GM08714 (cell line): ENCODE measurements around the gene RNF167.

ENCODE experiments used
- H3K4me3 ChIP-seq: fragments of 200-500 bp; sonication (Bioruptor generic); 2 replicates; pipeline ENCODE4 v1.5.1; 2014; ENCODE audit warnings: mild to moderate bottlenecking, low read length, inconsistent platforms
- ZNF274 ChIP-seq: IDR thresholded peaks from 2 replicates; pipeline ENCODE4 v1.6.1; 2012; ENCODE audit warnings: mild to moderate bottlenecking, low read depth, low read length

The RNF167 gene

DNA sequence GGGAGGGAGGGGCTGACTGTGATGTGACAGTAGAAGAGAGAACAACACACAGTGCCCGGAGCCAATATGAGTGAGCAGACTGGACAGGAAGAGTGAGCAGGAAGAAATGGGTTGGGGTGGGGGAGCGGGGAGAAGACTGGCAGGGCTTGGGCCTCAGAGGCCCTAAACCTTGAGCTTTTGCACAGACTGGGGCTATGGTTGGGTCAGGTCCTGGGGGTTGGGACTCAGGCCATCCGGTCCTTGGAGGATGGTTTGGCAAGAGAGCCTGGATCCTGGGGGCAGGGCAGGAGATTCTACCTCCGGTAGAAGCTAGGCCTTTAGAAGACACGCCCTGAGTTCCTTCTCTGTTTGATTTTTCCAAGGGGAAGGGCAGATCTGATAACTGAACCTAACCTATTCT lies 46.3 kb downstream of the RNF167 start:
- no peak for TF ChIP-seq ZNF274
- H3K4me3 ChIP-seq, result peak overlapping the region; percentile 75; the same call in 1 of the 2 replicates

DNA sequence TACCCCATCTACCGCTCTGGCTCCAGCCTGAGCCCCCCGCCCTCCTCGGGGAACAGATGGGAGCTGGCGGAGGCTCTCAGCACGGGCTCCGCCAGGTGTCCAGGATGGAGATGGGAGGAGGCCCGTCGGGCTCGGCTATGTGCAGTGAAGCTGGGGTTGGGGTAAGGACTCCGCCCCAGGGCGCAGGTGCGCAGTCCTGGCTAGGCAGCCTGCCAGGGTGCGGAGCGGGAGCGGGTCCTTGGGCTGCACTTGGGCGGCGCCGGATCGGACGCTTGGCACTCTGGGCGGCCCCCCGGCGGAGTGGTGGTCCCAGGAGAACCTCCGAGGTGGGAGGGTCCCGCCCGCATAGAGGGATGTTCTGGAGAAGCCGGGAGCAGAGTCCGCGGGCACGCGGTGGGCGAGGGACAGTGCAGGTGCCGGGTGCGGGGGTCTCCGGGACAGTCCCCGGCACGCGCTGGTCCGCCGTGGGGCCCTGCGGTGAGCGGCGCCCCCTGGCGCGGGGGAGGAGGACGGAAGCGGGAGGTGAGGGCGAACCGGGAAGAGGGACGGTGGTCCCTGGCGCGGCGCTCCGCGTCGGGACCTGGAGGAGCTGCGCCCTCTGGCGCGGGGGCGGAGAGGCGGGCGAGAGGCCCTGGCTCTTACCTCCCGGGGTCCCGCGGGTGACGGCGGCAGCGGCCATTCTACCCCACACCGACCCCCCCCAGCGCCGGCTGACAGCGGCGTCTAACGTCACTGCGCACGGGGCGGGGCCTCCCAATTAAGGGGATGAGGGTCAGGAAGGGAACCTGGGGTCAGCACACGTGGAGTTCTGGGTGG lies 47.1 kb downstream of the RNF167 start, which contains the start of gene CAMTA2:
Gene CAMTA2, minus strand, starts transcription at position 725 of the 816 bp plus-strand sequence. CDS start 1,453 bp downstream, outside the sequence.
- peak within 1 kb of the TSS; percentile 75 for H3K4me3 ChIP-seq
- TF ChIP-seq ZNF274, result no peak

DNA sequence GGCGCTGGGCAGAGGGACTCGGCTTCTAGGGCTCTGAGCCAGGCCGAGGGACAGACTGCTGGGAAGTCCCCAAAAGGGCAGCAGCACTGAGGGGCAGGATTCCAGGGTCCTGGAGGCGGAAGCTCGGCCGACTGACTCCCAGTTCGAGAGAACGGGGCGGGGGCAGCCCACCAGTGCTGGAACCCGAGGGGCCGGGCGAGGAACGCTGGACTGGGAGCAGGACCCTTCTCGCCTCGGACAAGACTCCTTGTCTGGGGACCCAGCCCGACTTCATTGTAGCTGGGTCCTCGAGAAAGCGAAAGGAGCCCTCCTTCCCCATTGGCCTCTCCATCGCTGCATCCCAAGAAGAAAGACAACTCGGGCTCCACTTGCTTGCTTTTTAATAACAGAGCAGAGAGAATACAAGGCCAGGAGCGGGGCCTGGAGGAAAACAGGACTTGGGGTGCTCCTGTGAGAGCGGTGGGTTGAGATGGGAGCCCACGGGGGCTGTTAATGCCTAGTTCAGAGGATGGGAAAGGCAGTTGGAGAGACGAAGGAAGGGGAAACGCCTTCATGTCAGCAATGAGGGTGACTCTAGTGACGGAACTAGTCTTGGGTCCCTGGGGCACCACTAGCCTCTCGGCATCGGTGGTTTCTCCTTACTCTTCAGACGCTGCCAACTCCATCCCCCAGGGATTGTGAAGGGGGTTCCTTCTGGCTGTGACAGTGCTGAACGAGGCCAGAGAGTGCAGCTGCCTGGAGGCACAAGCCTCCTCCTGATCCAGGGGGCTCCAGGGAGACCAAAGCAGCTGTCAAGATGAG lies 47.9 kb downstream of the RNF167 start:
- TF ChIP-seq ZNF274, result no peak
- H3K4me3 ChIP-seq, result peak overlapping the region; percentile 75

DNA sequence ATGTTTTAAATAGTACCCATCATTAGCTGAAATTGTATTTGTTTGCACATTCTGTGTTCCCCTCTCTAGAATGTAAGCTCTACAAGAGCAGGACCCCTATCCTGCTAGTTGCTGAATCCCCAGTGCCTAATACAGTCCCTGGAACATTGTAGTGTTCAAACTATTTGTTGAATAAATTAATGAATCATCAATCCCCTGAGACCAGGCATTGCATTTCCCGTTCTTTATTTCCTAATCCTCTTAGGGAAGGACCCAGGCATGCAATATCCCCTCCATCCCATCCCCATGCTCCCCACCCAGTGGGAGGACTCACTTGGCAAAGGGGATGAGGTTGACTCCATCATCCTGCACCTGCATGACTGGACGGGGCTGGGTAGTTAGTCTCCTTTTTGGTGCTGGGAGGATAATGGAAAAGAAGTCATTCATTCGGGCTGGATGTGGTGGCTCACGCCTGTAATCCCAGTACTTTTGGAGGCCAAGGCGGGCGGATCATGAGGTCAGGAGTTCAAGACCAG lies 54.1 kb downstream of the RNF167 start:
- TF ChIP-seq ZNF274, result no peak
- no peak overlapping the region for H3K4me3 ChIP-seq
